Trophoblast cell (in vitro differentiated cells and primary cell): ENCODE results near the gene SPOCK1.

Source experiments
- DNase-seq, 2 donors: peaks; one replicate each; pipeline ENCODE4 v3.0.0-alpha.2; 2016
- H2AFZ ChIP-seq: 2 replicates; pipeline ENCODE4 v1.6.1; 2013; ENCODE audit warnings: low read length, moderate library complexity, mild to moderate bottlenecking; ENCODE audit not compliant: insufficient read depth, poor library complexity
- H2AK5ac ChIP-seq: 2 replicates; pipeline ENCODE4 v1.6.1; 2013; ENCODE audit warnings: mild to moderate bottlenecking, low read length
- H2BK120ac ChIP-seq: 2 replicates; pipeline ENCODE4 v1.6.1; 2013; ENCODE audit warnings: low read length, mild to moderate bottlenecking, moderate library complexity; ENCODE audit not compliant: insufficient read depth, poor library complexity
- H2BK12ac ChIP-seq: 2 replicates; pipeline ENCODE4 v1.6.1; 2013; ENCODE audit warnings: mild to moderate bottlenecking, low read length, moderate library complexity
- H2BK5ac ChIP-seq: 2 replicates; pipeline ENCODE4 v1.6.1; 2013; ENCODE audit warnings: low read length, low read depth, moderate library complexity, mild to moderate bottlenecking; ENCODE audit not compliant: poor library complexity
- H3K14ac ChIP-seq: 2 replicates; pipeline ENCODE4 v1.6.1; 2013; ENCODE audit warnings: mild to moderate bottlenecking, low read length
- H3K18ac ChIP-seq: 2 replicates; pipeline ENCODE4 v1.6.1; 2013; ENCODE audit warnings: mild to moderate bottlenecking, low read length
- H3K23ac ChIP-seq: 2 replicates; pipeline ENCODE4 v1.6.1; 2013; ENCODE audit warnings: low read length
- H3K27ac ChIP-seq: 2 replicates; pipeline ENCODE4 v1.5.1; 2013; ENCODE audit warnings: low read depth, mild to moderate bottlenecking, inconsistent platforms, low read length, moderate library complexity
- H3K27me3 ChIP-seq: 2 replicates; pipeline ENCODE4 v1.6.1; 2013; ENCODE audit warnings: inconsistent platforms, mild to moderate bottlenecking, low read length, moderate library complexity; ENCODE audit not compliant: insufficient read depth
- H3K36me3 ChIP-seq, 2 experiments: 1 replicate in 1 of 2; 2 replicates in 1 of 2; pipeline ENCODE4 v1.6.1; 2013; ENCODE audit warnings: low read length in 2 of 2, mild to moderate bottlenecking in 2 of 2, moderate library complexity in 1 of 2; ENCODE audit not compliant: insufficient read depth in 2 of 2, control insufficient read depth in 1 of 2
- H3K4ac ChIP-seq: 2 replicates; pipeline ENCODE4 v1.6.1; 2013; ENCODE audit warnings: low read depth, mild to moderate bottlenecking, low read length, moderate library complexity
- H3K4me1 ChIP-seq, 2 experiments: 1 replicate in 1 of 2; 2 replicates in 1 of 2; pipeline ENCODE4 v1.6.1; 2013; ENCODE audit warnings: low read length in 2 of 2, mild to moderate bottlenecking in 2 of 2, moderate library complexity in 1 of 2; ENCODE audit not compliant: insufficient read depth in 2 of 2, control insufficient read depth in 1 of 2
- H3K4me2 ChIP-seq: 2 replicates; pipeline ENCODE4 v1.6.1; 2013; ENCODE audit warnings: inconsistent platforms, mild to moderate bottlenecking, low read length, moderate library complexity
- H3K4me3 ChIP-seq: 2 replicates; pipeline ENCODE4 v1.5.1; 2013; ENCODE audit warnings: mild to moderate bottlenecking, low read depth, low read length, inconsistent platforms
- H3K79me1 ChIP-seq: one replicate; pipeline ENCODE4 v1.6.1; 2013; ENCODE audit warnings: low read length
- H3K79me2 ChIP-seq: 2 replicates; pipeline ENCODE4 v1.6.1; 2013; ENCODE audit warnings: low read length, mild to moderate bottlenecking; ENCODE audit not compliant: control insufficient read depth, insufficient read depth, poor library complexity
- H3K9ac ChIP-seq: 2 replicates; pipeline ENCODE4 v1.6.1; 2013; ENCODE audit warnings: mild to moderate bottlenecking, low read length
- H3K9me3 ChIP-seq: 2 replicates; pipeline ENCODE4 v1.6.1; 2013; ENCODE audit warnings: low read depth, mild to moderate bottlenecking, control low read depth, inconsistent platforms, low read length; ENCODE audit not compliant: insufficient read depth
- H4K12ac ChIP-seq: 2 replicates; pipeline ENCODE4 v1.6.1; 2013; ENCODE audit warnings: low read depth, mild to moderate bottlenecking, low read length, moderate library complexity
- H4K8ac ChIP-seq: 2 replicates; pipeline ENCODE4 v1.6.1; 2013; ENCODE audit warnings: low read depth, mild to moderate bottlenecking, low read length, moderate library complexity
- H4K91ac ChIP-seq: one replicate; pipeline ENCODE4 v1.6.1; 2013; ENCODE audit warnings: low read depth, mild to moderate bottlenecking, low read length, moderate library complexity
- WGBS: extraction: QIAGEN DNeasy Blood & Tissue Kit; methylation state at CpG from one replicate; pipeline ENCODE4 v1.1.7; 2013; ENCODE audit warnings: missing lambda C conversion rate; ENCODE audit not compliant: insufficient read length, insufficient coverage; ENCODE audit errors: extremely low coverage; 5-methylcytosine and 5-hydroxymethylcytosine counted together

The SPOCK1 gene

GRCh38 chr5:137254119-137255090 is 244.7 kb downstream of the SPOCK1 start:
- no peak overlapping the region for H3K18ac ChIP-seq
- no CpG with 5 or more reads among the region's 9 CpGs for WGBS

GRCh38 chr5:137252512-137252911 is 246.6 kb downstream of the SPOCK1 start:
- Histone ChIP-seq H3K36me3 (no peaks in the 10 kb centered on the region), H3K14ac (no peak overlapping the region), H2BK5ac (no peak overlapping the region), H3K9me3 (no peaks in the 10 kb centered on the region), H3K23ac (no peak overlapping the region), H4K12ac (no peak overlapping the region), H3K79me1 (no peaks in the 10 kb centered on the region), H3K9ac (no peak overlapping the region), H2BK120ac (no peak overlapping the region), H3K4me3 (no peak overlapping the region), H4K91ac (no peak overlapping the region), H3K4me2 (no peak overlapping the region), H2AFZ (no peak overlapping the region), H2AK5ac (no peak overlapping the region), H3K27me3 (no peaks in the 10 kb centered on the region), H3K79me2 (no peaks in the 10 kb centered on the region), H3K4ac (no peak overlapping the region), H2BK12ac (no peak overlapping the region), H3K4me1 (no peaks in the 10 kb centered on the region), H4K8ac (no peak overlapping the region), H3K18ac (no peak overlapping the region), H3K27ac (no peak overlapping the region)
- no peak for DNase-seq
- no CpG with 5 or more reads among the region's 2 CpGs for WGBS

More at GRCh38 chr5:137254119-137255090, 244.7 kb downstream of the SPOCK1 start:
- Histone ChIP-seq H3K79me2 (no peaks in the 10 kb centered on the region), H3K9me3 (no peaks in the 10 kb centered on the region), H3K79me1 (no peaks in the 10 kb centered on the region), H2BK120ac (no peak overlapping the region), H2BK12ac (no peak overlapping the region), H2AK5ac (no peak overlapping the region), H3K27ac (no peak overlapping the region), H3K23ac (no peak overlapping the region), H3K14ac (no peak overlapping the region), H3K4me1 (no peaks in the 10 kb centered on the region), H3K27me3 (no peaks in the 10 kb centered on the region), H4K8ac (no peak overlapping the region), H3K4me2 (no peak overlapping the region), H3K36me3 (no peaks in the 10 kb centered on the region), H3K4ac (no peak overlapping the region), H3K4me3 (no peak overlapping the region), H4K91ac (no peak overlapping the region), H2BK5ac (no peak overlapping the region), H2AFZ (no peak overlapping the region), H3K9ac (no peak overlapping the region), H4K12ac (no peak overlapping the region)
- no peak for DNase-seq

GRCh38 chr5:137250421-137250820 is 248.7 kb downstream of the SPOCK1 start:
- H3K23ac ChIP-seq = no peak overlapping the region
- no peak overlapping the region for H3K4me2 ChIP-seq
- no peaks in the 10 kb centered on the region for H3K27me3 ChIP-seq
- no peaks in the 10 kb centered on the region for H3K79me1 ChIP-seq
- no peak overlapping the region for H2BK120ac ChIP-seq
- H3K18ac ChIP-seq = no peak overlapping the region
- no peak overlapping the region for H3K4ac ChIP-seq
- no peak overlapping the region for H4K91ac ChIP-seq
- no peak overlapping the region for H2AK5ac ChIP-seq
- WGBS = no CpG with 5 or more reads among the region's 6 CpGs
- H2BK5ac ChIP-seq = no peak overlapping the region
- H2AFZ ChIP-seq = no peak overlapping the region
- H3K9ac ChIP-seq = no peak overlapping the region
- H4K8ac ChIP-seq = no peak overlapping the region
- H3K27ac ChIP-seq = no peak overlapping the region
- H3K4me3 ChIP-seq = no peak overlapping the region
- H3K4me1 ChIP-seq = no peaks in the 10 kb centered on the region
- H4K12ac ChIP-seq = no peak overlapping the region
- no peak for DNase-seq
- H3K36me3 ChIP-seq = no peaks in the 10 kb centered on the region
- H3K9me3 ChIP-seq = no peaks in the 10 kb centered on the region
- no peak overlapping the region for H2BK12ac ChIP-seq
- H3K14ac ChIP-seq = no peak overlapping the region
- H3K79me2 ChIP-seq = no peaks in the 10 kb centered on the region

GRCh38 chr5:137248527-137248926 is 250.6 kb downstream of the SPOCK1 start:
- Histone ChIP-seq H4K8ac (no peak overlapping the region), H3K79me1 (no peaks in the 10 kb centered on the region), H3K23ac (no peak overlapping the region), H3K18ac (no peak overlapping the region), H3K4me3 (no peak overlapping the region), H3K9ac (no peak overlapping the region), H2BK120ac (no peak overlapping the region), H2BK5ac (no peak overlapping the region), H3K27me3 (no peaks in the 10 kb centered on the region), H3K79me2 (no peaks in the 10 kb centered on the region), H2AFZ (no peak overlapping the region), H3K9me3 (no peaks in the 10 kb centered on the region), H3K4ac (no peak overlapping the region), H2AK5ac (no peak overlapping the region), H3K4me2 (no peak overlapping the region), H3K36me3 (no peaks in the 10 kb centered on the region), H3K14ac (no peak overlapping the region), H2BK12ac (no peak overlapping the region), H4K91ac (no peak overlapping the region), H3K27ac (no peak overlapping the region), H4K12ac (no peak overlapping the region), H3K4me1 (no peaks in the 10 kb centered on the region)
- WGBS = no CpG with 5 or more reads among the region's 3 CpGs
- no peak for DNase-seq
